Measurements from ENCODE around the gene PDZD4.

The PDZD4 gene, protein sequence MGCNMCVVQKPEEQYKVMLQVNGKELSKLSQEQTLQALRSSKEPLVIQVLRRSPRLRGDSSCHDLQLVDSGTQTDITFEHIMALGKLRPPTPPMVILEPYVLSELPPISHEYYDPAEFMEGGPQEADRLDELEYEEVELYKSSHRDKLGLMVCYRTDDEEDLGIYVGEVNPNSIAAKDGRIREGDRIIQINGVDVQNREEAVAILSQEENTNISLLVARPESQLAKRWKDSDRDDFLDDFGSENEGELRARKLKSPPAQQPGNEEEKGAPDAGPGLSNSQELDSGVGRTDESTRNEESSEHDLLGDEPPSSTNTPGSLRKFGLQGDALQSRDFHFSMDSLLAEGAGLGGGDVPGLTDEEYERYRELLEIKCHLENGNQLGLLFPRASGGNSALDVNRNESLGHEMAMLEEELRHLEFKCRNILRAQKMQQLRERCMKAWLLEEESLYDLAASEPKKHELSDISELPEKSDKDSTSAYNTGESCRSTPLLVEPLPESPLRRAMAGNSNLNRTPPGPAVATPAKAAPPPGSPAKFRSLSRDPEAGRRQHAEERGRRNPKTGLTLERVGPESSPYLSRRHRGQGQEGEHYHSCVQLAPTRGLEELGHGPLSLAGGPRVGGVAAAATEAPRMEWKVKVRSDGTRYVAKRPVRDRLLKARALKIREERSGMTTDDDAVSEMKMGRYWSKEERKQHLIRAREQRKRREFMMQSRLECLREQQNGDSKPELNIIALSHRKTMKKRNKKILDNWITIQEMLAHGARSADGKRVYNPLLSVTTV

DNA sequence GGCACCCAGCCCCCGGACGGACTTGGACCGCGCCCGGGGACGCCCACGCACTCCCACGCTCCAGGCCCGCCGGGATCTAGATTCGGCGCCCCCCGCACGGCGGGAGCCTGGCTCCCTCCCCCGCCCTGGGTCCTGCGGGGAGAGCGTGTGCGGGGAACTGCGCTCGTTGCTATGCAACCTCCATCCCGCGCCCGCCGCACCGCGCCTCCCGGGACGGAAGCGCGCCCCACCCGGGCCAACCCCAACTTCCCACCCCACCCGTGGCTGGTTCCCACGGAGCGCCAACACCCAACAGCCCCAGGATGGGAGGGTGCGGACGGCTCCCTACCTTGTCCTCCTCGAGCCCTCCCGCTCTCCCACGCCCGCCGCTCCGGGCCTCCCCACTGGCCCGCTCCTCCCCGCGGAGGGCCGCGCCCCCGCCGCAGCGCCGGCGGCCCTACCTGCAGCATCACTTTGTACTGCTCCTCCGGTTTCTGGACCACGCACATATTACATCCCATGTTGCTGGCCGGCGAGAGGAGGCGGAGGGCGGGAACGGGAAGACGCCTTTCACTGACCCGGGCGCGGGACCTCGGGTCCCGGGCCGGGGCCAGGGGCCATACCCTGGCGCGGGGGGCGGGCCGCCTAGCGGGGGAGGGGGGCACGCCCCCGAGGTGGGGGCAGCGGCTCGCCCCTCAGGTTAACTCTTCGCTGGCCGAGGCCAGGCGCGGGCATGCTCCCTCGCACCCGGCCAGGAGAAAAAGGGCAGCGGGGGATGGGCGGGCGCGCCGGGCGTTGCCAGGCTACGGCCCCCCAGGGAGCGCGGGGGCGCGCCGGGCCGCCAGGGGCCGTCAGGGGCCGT, at the start of gene PDZD4:
Gene PDZD4 (minus strand): TSS at position 746 of the 841 bp plus-strand sequence. CDS start 246 bp downstream, at position 500.
- no peak for DNase-seq (ENCODE audit: low read depth)

DNA sequence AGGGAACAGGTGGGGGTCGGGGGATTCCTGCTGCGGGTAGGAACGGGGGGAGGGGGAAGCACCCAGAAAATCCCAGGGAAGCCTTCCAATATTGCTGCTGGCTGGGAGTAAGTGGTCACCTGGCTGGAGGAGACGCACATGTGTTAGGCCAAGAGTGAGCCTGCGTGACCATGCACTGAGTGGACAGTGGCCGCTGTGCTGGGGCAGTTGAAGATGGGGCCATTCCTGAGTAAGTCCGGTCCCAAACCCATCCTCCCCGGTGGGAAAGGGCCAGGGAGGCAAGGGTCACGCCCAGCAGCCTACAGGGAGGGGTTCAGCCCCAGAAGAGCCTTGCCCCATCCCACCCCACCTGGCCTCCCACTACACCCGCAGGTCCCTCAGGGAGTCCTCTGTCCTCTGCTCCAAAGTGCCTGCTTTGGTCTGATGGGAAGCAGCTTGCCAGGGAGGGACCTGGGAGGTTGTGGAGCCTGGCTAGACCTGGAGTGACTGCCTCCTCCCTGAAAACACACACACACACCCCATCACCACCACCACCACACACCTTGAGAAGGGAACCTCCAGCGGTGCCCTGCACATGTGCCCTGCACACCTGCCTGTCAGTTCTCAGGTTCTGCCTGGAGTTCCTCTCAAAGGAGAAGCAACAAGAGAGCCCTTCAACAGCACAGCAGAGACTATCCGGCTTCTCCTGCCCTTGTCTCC, 49.5 kb upstream of the PDZD4 start:
- no peak for DNase-seq (ENCODE audit: low read depth)

- no peak for DNase-seq (ENCODE audit: low read depth)
Measured at GRCh38 chrX:153878969-153879653, 48.8 kb upstream of the PDZD4 start.

GRCh38 chrX:153878345-153878744, 48.0 kb upstream of the PDZD4 start:
- no peak for DNase-seq (ENCODE audit: low read depth)

- DNase-seq (ENCODE audit: low read depth) = no peak
Measured at GRCh38 chrX:153877571-153878261, 47.4 kb upstream of the PDZD4 start.

GRCh38 chrX:153876112-153876491, 45.8 kb upstream of the PDZD4 start:
- DNase-seq (ENCODE audit: low read depth) = no peak

DNA sequence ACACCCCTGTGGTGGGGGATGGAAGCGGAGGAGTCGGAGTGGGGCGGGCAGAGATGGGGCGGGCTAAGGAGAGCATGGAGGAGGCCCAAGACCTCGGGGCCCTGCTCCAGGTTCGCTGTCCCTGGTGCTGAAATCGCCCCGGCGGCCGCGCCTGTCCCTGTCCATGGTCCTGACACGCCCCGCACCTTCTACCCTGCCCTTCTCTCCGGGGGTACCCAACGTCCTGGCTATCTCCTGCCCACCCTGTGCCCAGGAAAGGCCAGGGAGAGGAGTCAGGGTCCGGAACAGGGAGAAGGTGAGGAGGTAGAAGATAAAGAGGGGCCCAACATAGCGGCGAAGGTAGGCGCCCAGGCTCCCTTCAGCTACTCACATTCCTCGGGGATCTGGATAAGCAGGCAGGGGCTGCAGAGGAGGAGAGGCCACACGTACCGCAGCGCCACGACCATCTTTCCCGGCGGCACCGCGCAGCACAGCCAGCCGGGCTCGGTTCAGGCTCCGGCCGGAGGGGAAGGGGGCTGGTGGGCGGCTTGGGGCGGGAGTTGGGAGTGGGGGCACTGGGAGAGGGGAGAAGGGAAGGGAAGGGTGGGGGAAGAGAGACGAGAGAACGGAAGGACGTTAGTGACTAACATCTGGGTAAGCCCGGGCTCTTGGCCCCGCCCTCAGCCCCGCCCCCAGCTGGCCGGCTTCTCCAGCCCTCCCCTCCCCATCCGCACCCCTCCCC, 45.2 kb upstream of the PDZD4 start:
- DNase-seq (ENCODE audit: low read depth) = no peak

DNA sequence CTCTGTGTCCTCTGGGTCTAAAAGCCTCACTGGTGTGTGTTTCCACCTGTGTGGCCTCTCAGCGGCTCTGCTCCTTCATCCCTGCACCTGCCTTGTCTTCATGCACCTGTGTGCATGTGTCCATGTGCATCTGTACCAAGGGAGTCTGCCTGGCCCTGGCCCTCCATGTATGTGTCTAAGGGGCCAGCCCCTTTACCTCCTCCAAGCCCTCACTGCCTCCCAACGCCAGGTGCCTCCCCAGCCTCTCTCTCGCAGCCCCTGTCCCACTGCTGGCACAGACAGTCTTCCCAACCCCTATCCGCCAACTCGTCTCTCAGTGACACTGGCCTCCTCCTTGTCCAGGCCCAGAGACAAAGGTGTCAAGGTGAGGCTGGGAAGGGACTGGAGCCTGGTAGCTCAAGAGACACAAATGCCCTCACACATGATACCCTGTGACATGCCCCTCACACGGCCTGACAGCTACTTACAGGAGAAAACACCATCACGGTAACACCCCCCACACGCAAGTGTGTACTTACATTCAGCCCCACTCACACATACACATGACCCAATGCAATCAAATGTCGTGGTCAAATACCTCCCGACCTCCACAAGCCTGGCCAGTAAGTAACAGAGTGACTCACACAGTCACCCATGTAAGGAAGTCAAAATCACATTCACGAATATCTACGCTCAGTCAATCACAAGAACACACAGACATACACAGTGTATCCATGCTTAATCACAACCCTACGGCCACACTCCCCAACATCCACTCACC, 44.2 kb upstream of the PDZD4 start:
- DNase-seq (ENCODE audit: low read depth) = no peak

- no peak for DNase-seq (ENCODE audit: low read depth)
Measured at GRCh38 chrX:153874085-153874365, 43.7 kb upstream of the PDZD4 start.

DNA sequence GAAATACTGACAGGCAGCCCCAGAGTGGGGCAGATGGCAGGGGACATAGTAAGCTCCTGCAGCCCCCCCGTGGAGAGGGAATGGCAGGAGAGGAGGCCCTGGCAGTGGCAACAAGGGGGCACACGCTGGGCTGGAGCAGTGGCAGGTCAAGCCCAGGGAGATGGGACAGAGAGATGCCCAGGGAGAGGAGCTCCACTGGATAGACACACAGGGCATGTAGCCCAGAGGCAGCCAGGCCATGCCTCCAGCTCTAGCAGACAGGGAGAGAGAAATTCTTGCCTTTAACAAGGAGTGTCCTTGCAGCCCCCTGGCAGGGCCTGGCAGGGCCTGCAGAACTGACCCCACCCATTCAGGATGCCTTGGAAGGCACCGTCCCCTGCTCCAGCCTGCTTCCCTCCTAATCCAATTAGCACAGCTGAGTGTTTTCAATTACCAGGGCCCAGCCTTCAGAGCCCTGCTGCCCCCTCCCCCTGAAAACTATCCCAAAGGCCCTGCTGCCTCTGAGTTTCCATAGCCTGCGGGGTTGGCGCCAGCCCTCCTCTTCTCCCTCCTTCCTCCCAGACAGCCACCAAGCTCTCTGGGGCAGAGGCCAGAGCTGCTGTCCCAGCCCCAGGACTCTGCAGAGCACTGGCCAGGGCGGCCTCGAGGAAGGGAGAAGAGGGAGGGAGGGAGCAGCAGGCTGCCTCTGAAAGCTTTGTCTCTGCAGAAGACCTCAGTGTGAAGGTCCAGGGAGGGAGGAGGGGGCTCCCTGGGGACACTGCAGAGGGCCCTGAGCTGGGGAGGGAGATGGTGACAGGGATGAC, 43.1 kb upstream of the PDZD4 start:
- DNase-seq (ENCODE audit: low read depth) = no peak

DNA sequence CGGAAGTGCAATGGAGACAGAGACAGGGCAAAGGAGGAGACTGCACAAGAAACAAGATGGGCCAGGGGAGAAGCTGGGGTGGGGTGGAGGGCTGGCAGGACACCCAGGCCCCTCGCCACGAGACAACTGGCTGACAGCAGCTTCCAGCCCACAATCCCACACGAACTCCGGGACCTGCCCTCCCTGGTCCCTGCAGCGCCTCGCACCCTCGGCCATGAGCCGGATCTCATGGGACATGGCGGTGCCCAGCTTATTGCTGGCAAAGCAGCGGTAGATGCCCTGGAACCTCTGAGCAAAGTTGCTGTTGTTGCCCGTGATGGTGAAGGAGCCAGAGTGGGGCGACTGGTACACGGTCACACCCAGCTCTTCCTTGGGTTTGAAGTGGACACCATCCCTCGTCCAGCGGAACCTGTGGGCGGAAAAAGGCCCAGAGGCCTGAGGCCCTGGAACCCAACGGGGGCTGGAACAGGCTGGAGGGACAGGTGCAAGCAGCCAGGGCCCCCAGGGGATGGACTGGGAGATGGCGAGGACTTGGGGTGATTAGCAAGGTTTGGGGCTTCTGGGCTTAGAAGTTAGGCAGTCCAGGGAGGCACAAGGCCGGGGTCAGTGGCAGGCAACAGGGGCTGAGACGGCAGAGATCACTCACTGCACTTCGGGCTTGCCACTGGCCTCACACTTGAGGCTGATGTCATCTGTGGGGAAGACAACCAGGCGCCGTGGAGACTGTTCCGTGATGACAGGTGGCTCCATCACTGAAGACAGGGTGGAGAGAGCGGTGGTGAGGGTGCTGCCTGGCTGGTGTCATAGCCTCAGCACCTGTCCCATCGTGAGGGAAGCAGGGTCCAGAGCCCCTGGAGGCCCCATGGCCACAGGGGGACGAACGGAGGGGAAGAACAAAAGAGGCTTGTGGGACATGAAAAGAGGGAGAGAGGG, 41.9 kb upstream of the PDZD4 start:
- no peak for DNase-seq (ENCODE audit: low read depth)

GRCh38 chrX:153871451-153871850, 41.1 kb upstream of the PDZD4 start:
- DNase-seq (ENCODE audit: low read depth) = no peak

DNA sequence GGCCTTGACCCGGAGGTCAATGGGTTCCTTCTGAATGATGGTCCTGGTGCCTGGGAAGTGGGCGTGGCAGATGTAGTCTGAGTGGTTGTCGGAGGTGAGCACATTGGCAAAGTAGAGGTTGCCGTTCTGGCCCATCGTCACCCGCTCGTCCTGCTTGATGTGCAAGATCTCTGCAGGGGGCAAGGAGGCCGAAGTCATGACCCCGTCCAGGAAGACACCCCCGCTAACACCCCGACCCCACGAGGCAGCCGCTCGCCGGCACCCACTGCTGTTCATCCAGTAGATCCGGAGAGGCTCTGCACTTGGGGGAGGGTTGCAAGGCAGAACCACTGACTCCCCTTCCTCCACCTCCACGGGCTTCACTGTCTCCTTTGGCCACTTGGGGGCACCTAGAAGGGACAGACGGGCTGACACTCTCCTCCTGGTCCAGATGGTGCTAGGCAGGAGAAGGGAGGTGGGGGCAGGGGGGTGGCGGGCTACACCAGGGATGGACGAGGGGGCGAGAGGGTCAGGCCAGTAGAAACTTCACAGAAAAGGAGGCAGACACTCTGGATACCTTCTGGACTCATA, 40.5 kb upstream of the PDZD4 start:
- no peak for DNase-seq (ENCODE audit: low read depth)

- no peak for DNase-seq (ENCODE audit: low read depth)
Measured at GRCh38 chrX:153870288-153870690, 39.9 kb upstream of the PDZD4 start.

GRCh38 chrX:153869473-153870287, 39.3 kb upstream of the PDZD4 start:
- DNase-seq (ENCODE audit: low read depth) = no peak
